HG03565 (cell line): ENCODE data around the gene GTF2A2.
"Not testable (repeated sequence)": the region's sequence is repeated elsewhere in the genome, so short reads cannot be mapped to it uniquely, and the experiment has no call there.

Source experiments
- ATAC-seq: cut with Tn5 transposase; IDR thresholded peaks from one replicate; pipeline ENCODE4 v1.9.1; 2021; ENCODE audit warnings: mild to moderate bottlenecking, moderate library complexity; ENCODE audit not compliant: unreplicated experiment

Gene GTF2A2

DNA sequence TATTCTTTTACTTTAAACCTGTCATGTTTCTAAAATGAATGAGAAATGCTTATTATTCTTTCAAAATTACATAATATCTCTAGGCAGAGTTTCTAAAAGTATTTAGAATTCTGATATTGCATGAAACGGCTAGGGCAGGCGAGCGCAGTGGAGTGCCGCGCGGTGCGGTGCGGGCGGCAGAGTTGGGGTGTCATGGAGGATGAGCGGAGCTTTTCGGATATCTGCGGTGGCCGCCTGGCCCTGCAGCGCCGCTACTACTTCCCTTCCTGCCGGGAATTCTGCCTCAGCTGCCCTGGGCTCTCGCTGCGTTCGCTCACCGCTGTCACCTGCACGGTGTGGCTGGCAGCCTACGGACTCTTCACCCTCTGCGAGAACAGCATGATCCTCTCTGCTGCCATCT lies 19.2 kb upstream of the GTF2A2 start:
- no peak for ATAC-seq

GRCh38 chr15:59674361-59674877 lies 17.1 kb upstream of the GTF2A2 start:
- no peak for ATAC-seq

DNA sequence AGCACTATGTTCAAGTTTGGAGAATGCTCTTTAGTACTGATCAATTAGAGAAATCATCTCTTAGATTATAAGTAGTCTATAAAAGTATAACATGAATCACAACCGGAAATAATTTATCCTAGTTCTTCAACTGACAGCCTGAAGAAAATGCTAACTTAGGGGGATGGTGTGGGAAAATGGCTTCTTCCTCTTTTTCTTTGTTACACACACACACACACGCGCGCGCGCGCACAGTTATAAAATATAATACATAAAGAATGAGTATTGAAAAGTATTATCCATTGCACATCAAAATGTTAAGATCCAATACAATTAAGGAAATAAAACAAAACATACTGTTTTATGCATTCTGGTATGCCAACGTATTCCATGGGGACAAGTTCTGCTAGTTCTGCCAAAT lies 11.2 kb upstream of the GTF2A2 start:
- ATAC-seq: no peak

DNA sequence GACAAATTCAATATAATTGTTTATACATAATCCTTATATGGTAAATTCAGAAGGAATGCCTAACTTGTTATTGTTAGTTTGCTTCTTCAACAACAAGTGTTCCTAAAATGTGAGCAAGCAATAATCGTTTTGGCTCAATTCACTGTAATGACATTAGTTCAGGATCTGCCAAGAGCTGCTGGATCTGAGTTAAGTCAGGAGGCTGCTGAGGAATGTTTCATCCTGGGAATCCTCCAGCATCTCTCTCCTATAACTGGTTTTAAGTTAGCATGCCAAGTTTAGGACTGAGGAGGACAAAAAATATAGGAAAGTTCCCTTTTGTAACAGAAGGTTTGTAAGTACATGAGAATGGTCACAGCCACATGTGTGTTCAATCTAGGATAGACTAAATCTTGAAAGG lies 4.9 kb upstream of the GTF2A2 start:
- ATAC-seq: no peak

DNA sequence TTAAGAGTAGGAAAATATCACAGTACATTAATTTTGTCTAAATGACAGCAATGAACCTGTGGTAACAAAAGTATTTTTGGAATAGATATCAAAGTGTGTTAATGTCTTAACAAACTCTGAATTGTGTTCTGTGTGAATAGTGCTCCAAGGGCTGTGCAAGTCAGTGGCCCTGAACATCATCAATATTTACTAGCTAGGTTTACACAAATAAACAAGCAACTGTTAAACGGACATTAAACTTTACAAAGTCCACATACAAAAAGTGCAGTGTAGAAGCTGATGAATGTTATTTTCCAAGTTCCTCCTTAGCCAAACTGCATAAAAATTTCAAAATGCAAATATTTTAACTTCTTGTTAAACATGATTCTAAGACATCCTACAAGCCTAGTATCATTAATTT lies 2.1 kb upstream of the GTF2A2 start:
- no peak for ATAC-seq

- no peak for ATAC-seq
Observed at GRCh38 chr15:59657635-59658125, 365 bp upstream of the GTF2A2 start.

GRCh38 chr15:59654046-59654445 lies 3.3 kb downstream of the GTF2A2 start:
- ATAC-seq: no peak

GRCh38 chr15:59649603-59650002 lies 7.7 kb downstream of the GTF2A2 start:
- ATAC-seq: no peak

DNA sequence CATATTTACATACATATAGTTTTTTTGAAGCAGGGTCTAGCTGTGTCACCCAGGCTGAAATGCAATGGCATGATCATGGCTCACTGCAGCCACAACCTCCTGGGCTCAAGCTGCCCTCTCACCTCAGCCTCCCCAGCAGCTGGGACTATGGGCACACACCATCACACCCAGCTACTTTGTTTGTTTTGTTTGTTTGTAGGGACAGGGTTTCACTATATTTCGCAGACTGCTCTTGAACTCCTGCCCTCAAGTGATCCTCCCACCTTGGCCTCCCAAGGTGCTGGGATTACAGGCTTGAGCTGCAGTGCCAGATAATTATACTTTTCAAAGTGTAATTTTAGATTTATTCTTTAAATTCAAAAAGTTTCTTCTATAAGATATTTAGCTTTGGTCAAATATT lies 10.2 kb downstream of the GTF2A2 start:
- ATAC-seq: no peak

GRCh38 chr15:59646277-59646676 lies 11.0 kb downstream of the GTF2A2 start:
- no peak for ATAC-seq

GRCh38 chr15:59645812-59646211 lies 11.5 kb downstream of the GTF2A2 start:
- not testable (repeated sequence) for ATAC-seq

DNA sequence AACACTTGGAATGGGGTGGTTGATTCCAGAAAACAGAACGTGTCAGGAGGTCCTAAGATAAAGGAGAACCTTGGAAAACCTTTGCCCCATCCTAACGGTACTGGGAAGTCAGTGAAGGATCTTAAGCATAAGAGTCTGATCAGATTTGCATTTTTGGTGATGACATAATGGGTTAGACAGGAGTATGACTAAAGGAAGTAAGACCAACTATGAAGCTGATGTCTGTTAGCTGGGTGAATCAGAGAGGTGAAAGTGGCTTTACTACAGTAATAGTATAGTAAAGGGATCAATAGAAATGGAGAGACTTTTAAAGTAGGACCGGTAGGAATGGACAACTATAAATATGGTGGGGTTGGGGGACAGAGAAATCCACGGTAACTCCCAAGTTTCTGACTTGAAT lies 12.6 kb downstream of the GTF2A2 start:
- ATAC-seq: no peak

- no peak for ATAC-seq
Observed at GRCh38 chr15:59642351-59642750, 15.0 kb downstream of the GTF2A2 start.

DNA sequence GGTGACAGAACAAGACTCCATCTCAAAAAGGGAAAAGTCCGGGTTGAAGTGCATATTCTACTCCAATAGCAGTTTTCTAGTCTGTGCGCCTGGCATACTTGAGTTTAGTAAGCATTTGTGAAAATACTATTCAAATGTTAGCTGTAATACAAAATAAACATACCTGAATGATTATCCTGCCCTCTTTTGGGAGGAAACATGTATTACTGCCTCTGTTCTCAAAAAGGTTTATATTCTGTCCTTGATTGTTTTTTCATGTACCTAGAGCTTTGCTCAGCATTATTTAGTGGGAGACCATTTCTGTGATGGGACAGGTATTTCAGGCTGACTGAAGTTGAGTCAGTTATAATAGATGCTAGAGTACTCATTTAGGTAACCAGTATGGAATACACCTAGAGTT lies 19.8 kb downstream of the GTF2A2 start:
- ATAC-seq: not testable (repeated sequence)

GRCh38 chr15:59636184-59636583 lies 21.1 kb downstream of the GTF2A2 start:
- no peak for ATAC-seq

- ATAC-seq: no peak
Observed at GRCh38 chr15:59632714-59633113, 24.6 kb downstream of the GTF2A2 start.

- ATAC-seq: peak; percentile 73
Observed at GRCh38 chr15:59622289-59622688, 35.0 kb downstream of the GTF2A2 start.

GRCh38 chr15:59618406-59618805 lies 38.9 kb downstream of the GTF2A2 start:
- ATAC-seq: no peak

GRCh38 chr15:59616379-59616778 lies 40.9 kb downstream of the GTF2A2 start:
- no peak for ATAC-seq

DNA sequence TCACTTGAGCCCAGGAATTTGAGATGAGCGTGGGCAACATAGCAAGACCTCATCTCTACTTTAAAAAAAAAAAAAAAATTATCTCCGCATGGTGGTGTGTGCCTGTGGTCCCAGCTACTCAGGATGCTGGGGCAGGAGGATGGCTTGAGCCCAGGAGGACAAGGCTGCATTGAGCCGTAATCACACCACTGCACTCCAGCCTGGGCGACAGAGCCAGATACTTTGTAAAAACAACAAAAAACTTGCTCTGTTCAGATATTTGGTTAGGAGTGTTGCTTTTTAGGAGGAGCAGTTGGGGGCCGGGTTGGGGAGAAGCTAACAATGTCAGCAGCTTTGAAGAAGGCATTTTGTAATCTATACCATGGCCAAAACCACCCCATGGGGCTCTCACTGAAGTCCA lies 41.7 kb downstream of the GTF2A2 start:
- ATAC-seq: no peak

- no peak for ATAC-seq
Observed at GRCh38 chr15:59614153-59614552, 43.2 kb downstream of the GTF2A2 start.

- no peak for ATAC-seq
Observed at GRCh38 chr15:59611276-59612260, 45.7 kb downstream of the GTF2A2 start, which contains the start of gene GCNT3. Gene GCNT3 (plus strand): TSS chr15:59611783. CDS start chr15:59618239, 6,456 bp downstream.
